Measurements from ENCODE around the gene PCNX1.

The PCNX1 gene

GRCh38 chr14:70952485-70952884 is 45.2 kb downstream of the PCNX1 start:
- peaks cover 14% of the 10 kb centered on the region for H3K36me3 ChIP-seq (ENCODE audit: control insufficient read depth, low read length)

DNA sequence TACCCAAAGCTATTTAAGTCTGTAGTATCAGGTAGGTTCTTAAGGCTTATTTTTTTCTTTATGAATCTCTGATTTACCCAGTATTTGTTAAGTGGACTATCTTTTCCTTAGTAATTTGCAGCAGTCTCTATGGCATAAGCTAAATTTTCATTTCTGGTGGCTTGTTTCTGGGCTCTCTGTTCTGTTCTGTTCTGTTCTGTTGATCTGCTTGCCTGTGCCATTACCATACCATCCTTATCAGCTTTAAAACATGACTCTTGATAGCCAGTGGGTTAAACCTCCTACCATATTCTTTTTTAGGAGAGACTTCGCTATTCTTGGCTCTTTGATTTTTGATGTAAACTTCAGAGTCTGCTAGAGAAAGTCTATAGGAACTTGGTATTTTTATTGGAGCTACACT is 46.8 kb downstream of the PCNX1 start:
- peaks cover 7% of the 10 kb centered on the region for H3K36me3 ChIP-seq (ENCODE audit: control insufficient read depth, low read length)
- H3K27ac ChIP-seq (ENCODE audit: low read depth, low read length), result no peak overlapping the region
- no peaks in the 10 kb centered on the region for H3K9me2 ChIP-seq (replicated peaks; ENCODE audit: control insufficient read depth, low read length)
- no peaks in the 10 kb centered on the region for H3K9me3 ChIP-seq (ENCODE audit: control insufficient read depth, insufficient read depth, low read length)
- no peaks in the 10 kb centered on the region for H3K79me2 ChIP-seq (ENCODE audit: control insufficient read depth, low read length)
- no peaks in the 10 kb centered on the region for H4K20me1 ChIP-seq (ENCODE audit: control insufficient read depth, insufficient read depth, low read depth, low read length)
- no peak overlapping the region for H3K4me2 ChIP-seq (ENCODE audit: low read length)
- H3K27me3 ChIP-seq (ENCODE audit: control insufficient read depth, low read length), result no peaks in the 10 kb centered on the region
- H3K4me1 ChIP-seq (ENCODE audit: control insufficient read depth, low read length), result no peaks in the 10 kb centered on the region
- no peak overlapping the region for H3K4me3 ChIP-seq (ENCODE audit: low read length)
- TF ChIP-seq, protein P1, sequence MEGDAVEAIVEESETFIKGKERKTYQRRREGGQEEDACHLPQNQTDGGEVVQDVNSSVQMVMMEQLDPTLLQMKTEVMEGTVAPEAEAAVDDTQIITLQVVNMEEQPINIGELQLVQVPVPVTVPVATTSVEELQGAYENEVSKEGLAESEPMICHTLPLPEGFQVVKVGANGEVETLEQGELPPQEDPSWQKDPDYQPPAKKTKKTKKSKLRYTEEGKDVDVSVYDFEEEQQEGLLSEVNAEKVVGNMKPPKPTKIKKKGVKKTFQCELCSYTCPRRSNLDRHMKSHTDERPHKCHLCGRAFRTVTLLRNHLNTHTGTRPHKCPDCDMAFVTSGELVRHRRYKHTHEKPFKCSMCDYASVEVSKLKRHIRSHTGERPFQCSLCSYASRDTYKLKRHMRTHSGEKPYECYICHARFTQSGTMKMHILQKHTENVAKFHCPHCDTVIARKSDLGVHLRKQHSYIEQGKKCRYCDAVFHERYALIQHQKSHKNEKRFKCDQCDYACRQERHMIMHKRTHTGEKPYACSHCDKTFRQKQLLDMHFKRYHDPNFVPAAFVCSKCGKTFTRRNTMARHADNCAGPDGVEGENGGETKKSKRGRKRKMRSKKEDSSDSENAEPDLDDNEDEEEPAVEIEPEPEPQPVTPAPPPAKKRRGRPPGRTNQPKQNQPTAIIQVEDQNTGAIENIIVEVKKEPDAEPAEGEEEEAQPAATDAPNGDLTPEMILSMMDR (IDR thresholded peaks at IDR 0.05; ENCODE audit: low read depth, low read length, poor library complexity, severe bottlenecking), result no peak
- TF ChIP-seq EZH2phosphoT487 (IDR thresholded peaks at IDR 0.05; ENCODE audit: borderline replicate concordance, low read length), result no peak
- H3F3A ChIP-seq (ENCODE audit: control insufficient read depth, insufficient read depth), result peaks cover 4% of the 10 kb centered on the region; the same call in 1 of the 2 replicates

More at GRCh38 chr14:70952485-70952884, 45.2 kb downstream of the PCNX1 start:
- H3K27me3 ChIP-seq (ENCODE audit: control insufficient read depth, low read length), result no peaks in the 10 kb centered on the region
- no peaks in the 10 kb centered on the region for H3K79me2 ChIP-seq (ENCODE audit: control insufficient read depth, low read length)
- H3K4me1 ChIP-seq (ENCODE audit: control insufficient read depth, low read length), result no peaks in the 10 kb centered on the region
- H3K9me3 ChIP-seq (ENCODE audit: control insufficient read depth, insufficient read depth, low read length), result no peaks in the 10 kb centered on the region
- no peak for TF ChIP-seq EZH2phosphoT487 (IDR thresholded peaks at IDR 0.05; ENCODE audit: borderline replicate concordance, low read length)
- TF ChIP-seq, protein P1 (IDR thresholded peaks at IDR 0.05; ENCODE audit: low read depth, low read length, poor library complexity, severe bottlenecking), result no peak
- no peak overlapping the region for H3K27ac ChIP-seq (ENCODE audit: low read depth, low read length)
- no peaks in the 10 kb centered on the region for H4K20me1 ChIP-seq (ENCODE audit: control insufficient read depth, insufficient read depth, low read depth, low read length)
- H3K4me3 ChIP-seq (ENCODE audit: low read length), result no peak overlapping the region
- H3K4me2 ChIP-seq (ENCODE audit: low read length), result no peak overlapping the region
- no peaks in the 10 kb centered on the region for H3K9me2 ChIP-seq (replicated peaks; ENCODE audit: control insufficient read depth, low read length)
- peaks cover 4% of the 10 kb centered on the region; the same call in 1 of the 2 replicates for H3F3A ChIP-seq (ENCODE audit: control insufficient read depth, insufficient read depth)

DNA sequence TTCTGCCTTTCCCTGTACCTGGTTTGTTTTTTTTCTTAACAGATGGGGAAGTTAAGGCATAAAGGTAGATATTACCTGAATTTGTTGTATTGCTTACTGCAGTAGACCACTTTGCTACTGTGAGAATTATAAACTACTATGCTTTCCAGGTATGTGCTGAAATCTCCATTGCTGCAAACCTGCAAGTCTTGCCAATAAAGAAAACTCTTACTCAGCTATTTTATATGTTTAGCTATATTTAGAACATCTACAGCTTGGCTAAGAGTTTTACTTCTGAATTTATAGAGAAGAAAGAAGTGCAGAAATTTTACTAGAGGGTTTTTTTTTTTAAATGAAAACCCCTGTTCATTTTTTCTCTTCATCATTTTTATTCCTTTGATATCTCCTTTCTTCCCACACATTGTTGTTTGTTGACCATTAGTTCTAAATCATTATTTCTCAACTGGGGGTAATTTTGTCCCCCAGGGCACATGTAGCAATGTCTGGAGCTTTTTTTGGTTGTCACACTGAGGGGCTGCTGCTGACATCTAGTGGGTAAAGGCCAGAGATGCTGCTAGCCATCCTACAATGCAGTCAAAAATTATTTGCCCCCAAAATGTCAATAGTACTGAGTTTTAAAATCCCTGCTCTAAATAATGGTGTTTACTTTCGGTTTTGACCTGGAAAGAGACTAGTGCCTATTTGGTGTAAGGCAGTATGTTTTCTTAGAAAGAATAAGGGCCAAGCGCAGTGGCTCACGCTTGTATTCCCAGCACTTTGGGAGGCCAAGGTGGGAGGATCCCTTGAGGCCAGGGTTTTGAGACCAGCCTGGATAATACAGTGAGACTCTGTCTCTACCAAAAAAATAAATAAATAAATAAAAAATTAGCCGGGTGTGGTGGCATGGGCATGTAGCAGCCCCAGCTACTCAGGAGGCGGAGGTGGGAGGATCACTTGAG is 48.6 kb downstream of the PCNX1 start:
- no peaks in the 10 kb centered on the region for H3K27me3 ChIP-seq (ENCODE audit: control insufficient read depth, low read length)
- no peak overlapping the region for H3K27ac ChIP-seq (ENCODE audit: low read depth, low read length)
- H3K9me3 ChIP-seq (ENCODE audit: control insufficient read depth, insufficient read depth, low read length), result no peaks in the 10 kb centered on the region
- H3K36me3 ChIP-seq (ENCODE audit: control insufficient read depth, low read length), result no peaks in the 10 kb centered on the region
- no peaks in the 10 kb centered on the region for H3K9me2 ChIP-seq (replicated peaks; ENCODE audit: control insufficient read depth, low read length)
- no peaks in the 10 kb centered on the region for H3K4me1 ChIP-seq (ENCODE audit: control insufficient read depth, low read length)
- no peak for TF ChIP-seq EZH2phosphoT487 (IDR thresholded peaks at IDR 0.05; ENCODE audit: borderline replicate concordance, low read length)
- TF ChIP-seq, protein P1 (IDR thresholded peaks at IDR 0.05; ENCODE audit: low read depth, low read length, poor library complexity, severe bottlenecking), result peak; percentile 53
- H3K79me2 ChIP-seq (ENCODE audit: control insufficient read depth, low read length), result no peaks in the 10 kb centered on the region
- peaks cover 4% of the 10 kb centered on the region; the same call in 1 of the 2 replicates for H3F3A ChIP-seq (ENCODE audit: control insufficient read depth, insufficient read depth)
- H3K4me2 ChIP-seq (ENCODE audit: low read length), result no peak overlapping the region
- no peaks in the 10 kb centered on the region for H4K20me1 ChIP-seq (ENCODE audit: control insufficient read depth, insufficient read depth, low read depth, low read length)
- H3K4me3 ChIP-seq (ENCODE audit: low read length), result no peak overlapping the region

Data from DOHH2 (cell line).